AG09319 (cell line): ENCODE measurements around the gene GALP.
"Not testable (repeated sequence)": the region's sequence is repeated elsewhere in the genome, so short reads cannot be mapped to it uniquely, and the experiment has no call there.

Source experiments
- DNase-seq: peaks from one replicate; pipeline ENCODE4 v3.0.0-alpha.2; 2010; ENCODE audit warnings: low read depth; ENCODE audit errors: extremely low read depth
- CTCF ChIP-seq: IDR thresholded peaks from 2 replicates; pipeline ENCODE4 v1.5.1; 2011; ENCODE audit warnings: low read depth, mild to moderate bottlenecking, inconsistent platforms, low read length, moderate library complexity

GALP gene

GRCh38 chr19:56191711-56192110 is 15.9 kb downstream of the GALP start:
- no peak for TF ChIP-seq CTCF
- DNase-seq: no peak

GRCh38 chr19:56193981-56194640 is 18.3 kb downstream of the GALP start:
- no peak for TF ChIP-seq CTCF
- no peak for DNase-seq

- DNase-seq: not testable (repeated sequence)
Measured at GRCh38 chr19:56197646-56198045, 21.8 kb downstream of the GALP start, which contains the start of gene ZSCAN5B. ZSCAN5B (minus strand) TSS chr19:56197783; CDS start chr19:56193052, 4,731 bp downstream.

- TF ChIP-seq CTCF: no peak
- no peak for DNase-seq
Measured at GRCh38 chr19:56199687-56200086, 23.9 kb downstream of the GALP start.

GRCh38 chr19:56201973-56202372 is 26.2 kb downstream of the GALP start, which contains the start of gene ZSCAN5C:
ZSCAN5C (plus strand) TSS chr19:56202273; CDS start chr19:56205914, 3,641 bp downstream.
- no peak for DNase-seq
- no peak for TF ChIP-seq CTCF

GRCh38 chr19:56207581-56207980 is 31.8 kb downstream of the GALP start:
- not testable (repeated sequence) for DNase-seq

GRCh38 chr19:56209091-56209490 is 33.3 kb downstream of the GALP start:
- no peak for TF ChIP-seq CTCF

GRCh38 chr19:56210036-56210435 is 34.2 kb downstream of the GALP start:
- DNase-seq: not testable (repeated sequence)

More at GRCh38 chr19:56209091-56209490, 33.3 kb downstream of the GALP start:
- DNase-seq: no peak

- DNase-seq: no peak
- TF ChIP-seq CTCF: no peak
Measured at GRCh38 chr19:56211718-56212117, 35.9 kb downstream of the GALP start.
